Tibial artery (tissue), 4 donors: ENCODE data around the gene NAT14.

ENCODE experiments used
- DNase-seq, 2 donors: peaks; one replicate each; pipeline ENCODE4 v3.0.0-alpha.2; 2019
- H3K27ac ChIP-seq, 2 donors: fragments of 200-600 bp; sonication (generic) in 1 of 2; 1 replicate in 1 of 2; 2 replicates in 1 of 2; pipeline ENCODE4 v1.5.1; 2018 to 2019; ENCODE audit warnings: mild to moderate bottlenecking in 1 of 2
- H3K27me3 ChIP-seq, 2 donors: fragments of 200-600 bp; sonication (generic) in 1 of 2; one replicate each; pipeline versions ENCODE4 v1.5.1 to v1.6.0; 2016 to 2019
- H3K36me3 ChIP-seq, 3 donors: fragments of 200-600 bp; sonication (generic) in 2 of 3; one replicate each; pipeline ENCODE4 v1.5.1; 2016 to 2019; ENCODE audit warnings: mild to moderate bottlenecking in 2 of 3
- H3K4me1 ChIP-seq, 4 donors: fragments of 200-600 bp; sonication (generic) in 2 of 4; 1 replicate in 3 of 4; 2 replicates in 1 of 4; pipeline ENCODE4 v1.5.1; 2016 to 2019
- H3K4me3 ChIP-seq, 2 donors: fragments of 200-600 bp; sonication (generic) in 1 of 2; 1 replicate in 1 of 2; 2 replicates in 1 of 2; pipeline ENCODE4 v1.5.1; 2018 to 2019; ENCODE audit warnings: mild to moderate bottlenecking in 2 of 2
- H3K9me3 ChIP-seq, 3 donors: fragments of 200-600 bp; sonication (generic) in 1 of 3; one replicate each; pipeline ENCODE4 v1.5.1; 2016 to 2019
- CTCF ChIP-seq, 2 experiments: fragments of 200-600 bp in 1 of 2; fragments of 450-650 bp in 1 of 2; IDR thresholded peaks; one replicate each; pipeline ENCODE4 v1.5.1; 2017 to 2019; ENCODE audit warnings: antibody characterized with exemption in 2 of 2, mild to moderate bottlenecking in 1 of 2, moderate library complexity in 1 of 2
- intact Hi-C: fragments of 100-400 bp; cut with DNase I; formaldehyde crosslinking; loops from one replicate; pipeline ENCODE4 v1.15.0; 2023; ENCODE audit warnings: low total_unique reads

The NAT14 gene

GRCh38 chr19:55464662-55465054, 20.3 kb upstream of the NAT14 start, which contains the start of gene C19orf85:
Gene C19orf85, minus strand, starts transcription at chr19:55464751. Its CDS starts 197 bp downstream, at chr19:55464554.
- DNase-seq, result no peak
- Histone ChIP-seq H3K36me3 (no peaks in the 10 kb centered on the region), H3K9me3 (no peaks in the 10 kb centered on the region), H3K4me3 (no peak within 1 kb of the TSS), H3K27ac (no peak within 1 kb of the TSS), H3K4me1 (peaks cover 0 to 26% (median 17%) of the 10 kb centered on the region in 4 donors), H3K27me3 (no peaks in the 10 kb centered on the region)
- intact Hi-C loops, result no loop called here
- no peak for TF ChIP-seq CTCF (IDR thresholded peaks at IDR 0.05)

GRCh38 chr19:55465460-55466240, 19.3 kb upstream of the NAT14 start:
- Histone ChIP-seq H3K27me3 (no peaks in the 10 kb centered on the region), H3K27ac (no peak overlapping the region), H3K4me1 (peaks cover 0 to 18% (median 11%) of the 10 kb centered on the region in 4 donors), H3K4me3 (no peak overlapping the region), H3K36me3 (no peaks in the 10 kb centered on the region), H3K9me3 (no peaks in the 10 kb centered on the region)
- no peak for DNase-seq
- intact Hi-C loops, result loop anchor here (2.0 kb wide), 1 partner anchor 39 kb away; no protein-coding TSS in a partner anchor
- no peak for TF ChIP-seq CTCF (IDR thresholded peaks at IDR 0.05)

GRCh38 chr19:55466241-55466614, 18.8 kb upstream of the NAT14 start:
- H3K9me3 ChIP-seq, result no peaks in the 10 kb centered on the region
- H3K36me3 ChIP-seq, result no peaks in the 10 kb centered on the region
- DNase-seq, result no peak
- peaks cover 0 to 12% (median 6%) of the 10 kb centered on the region in 4 donors for H3K4me1 ChIP-seq
- intact Hi-C loops, result loop anchor here (2.0 kb wide), 1 partner anchor 39 kb away; no protein-coding TSS in a partner anchor
- no peak overlapping the region for H3K27ac ChIP-seq
- H3K27me3 ChIP-seq, result no peaks in the 10 kb centered on the region
- H3K4me3 ChIP-seq, result no peak overlapping the region
- no peak for TF ChIP-seq CTCF (IDR thresholded peaks at IDR 0.05)

- no peaks in the 10 kb centered on the region for H3K9me3 ChIP-seq
- peak; percentile 93 to 98 for TF ChIP-seq CTCF (IDR thresholded peaks at IDR 0.05)
- intact Hi-C loops, result loop anchor here (2.0 kb wide), 1 partner anchor 37 kb away; no protein-coding TSS in a partner anchor
- DNase-seq, result peak; percentile 69 to 81
- peaks cover 0 to 1% of the 10 kb centered on the region in 2 donors for H3K27me3 ChIP-seq
- no peak overlapping the region for H3K4me3 ChIP-seq
- H3K4me1 ChIP-seq, result peaks cover 0 to 9% (median 3%) of the 10 kb centered on the region in 4 donors
- H3K36me3 ChIP-seq, result no peaks in the 10 kb centered on the region
- H3K27ac ChIP-seq, result no peak overlapping the region
Observed at GRCh38 chr19:55467236-55468053, 17.5 kb upstream of the NAT14 start.

- peaks cover 0 to 5% of the 10 kb centered on the region in 2 donors for H3K27me3 ChIP-seq
- no peak overlapping the region for H3K27ac ChIP-seq
- no peaks in the 10 kb centered on the region for H3K9me3 ChIP-seq
- DNase-seq, result peak in 1 of 2 donors; percentile 64
- no peaks in the 10 kb centered on the region for H3K36me3 ChIP-seq
- intact Hi-C loops, result no loop called here
- peaks cover 0 to 9% (median 3%) of the 10 kb centered on the region in 4 donors for H3K4me1 ChIP-seq
- no peak overlapping the region for H3K4me3 ChIP-seq
- TF ChIP-seq CTCF (IDR thresholded peaks at IDR 0.05), result no peak
Observed at GRCh38 chr19:55468054-55468393, 17.0 kb upstream of the NAT14 start.
